ENCODE measurements around the gene C2CD2.

- TF ChIP-seq CTCF (IDR thresholded peaks at IDR 0.05) (no peak), EZH2 (IDR thresholded peaks at IDR 0.05; ENCODE audit: borderline replicate concordance, insufficient read depth, low read depth, low read length, poor library complexity, severe bottlenecking) (no peak)
Measured at GRCh38 chr21:41897700-41898099, 56.1 kb downstream of the C2CD2 start.
